Transverse colon (tissue), 3 donors: Measurements from ENCODE around the gene B4GALNT4.

Source experiments
- POLR2A ChIP-seq: fragments of 450-650 bp; IDR thresholded peaks from one replicate; pipeline ENCODE4 v1.6.1; 2016; ENCODE audit warnings: antibody characterized with exemption, mild to moderate bottlenecking, moderate library complexity
- TF ChIP-seq, protein P1 (sequence below), 5 experiments: fragments of 200-600 bp in 3 of 5; fragments of 450-650 bp in 2 of 5; sonication (generic) in 3 of 5; IDR thresholded peaks; 1 replicate in 2 of 5; 2 replicates in 3 of 5; pipeline ENCODE4 v1.5.1; 2016 to 2017; ENCODE audit warnings: antibody characterized with exemption in 5 of 5, inconsistent platforms in 3 of 5, mild to moderate bottlenecking in 2 of 5, moderate library complexity in 1 of 5

DNA sequence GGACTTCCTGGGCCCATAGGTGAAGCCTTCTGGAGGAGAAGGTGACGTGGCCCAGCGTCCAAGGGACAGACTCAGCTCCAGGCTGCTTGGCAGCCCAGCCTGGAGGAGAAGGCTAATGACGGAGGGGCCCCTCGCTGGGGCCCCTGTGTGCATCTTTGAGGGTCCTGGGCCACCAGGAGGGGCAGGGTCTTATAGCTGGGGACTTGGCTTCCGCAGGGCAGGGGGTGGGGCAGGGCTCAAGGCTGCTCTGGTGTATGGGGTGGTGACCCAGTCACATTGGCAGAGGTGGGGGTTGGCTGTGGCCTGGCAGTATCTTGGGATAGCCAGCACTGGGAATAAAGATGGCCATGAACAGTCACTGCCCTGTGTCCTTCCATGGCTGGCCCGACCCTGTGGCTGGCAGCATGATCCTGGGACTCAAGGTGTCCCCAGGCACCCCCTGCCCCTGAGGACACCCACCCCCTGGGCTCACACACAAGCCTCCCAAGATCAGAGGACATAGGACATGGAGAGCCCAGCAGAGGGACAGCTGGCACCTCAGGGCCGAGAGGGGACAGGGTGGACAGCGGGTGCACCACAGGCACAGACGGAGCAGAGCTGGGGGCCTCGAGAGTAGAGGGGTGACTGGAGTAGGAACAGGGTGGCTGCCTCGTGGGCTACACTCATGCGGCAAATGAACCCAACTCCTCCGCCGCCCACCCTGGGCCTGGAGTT is 35.4 kb downstream of the B4GALNT4 start:
- TF ChIP-seq, protein P1, sequence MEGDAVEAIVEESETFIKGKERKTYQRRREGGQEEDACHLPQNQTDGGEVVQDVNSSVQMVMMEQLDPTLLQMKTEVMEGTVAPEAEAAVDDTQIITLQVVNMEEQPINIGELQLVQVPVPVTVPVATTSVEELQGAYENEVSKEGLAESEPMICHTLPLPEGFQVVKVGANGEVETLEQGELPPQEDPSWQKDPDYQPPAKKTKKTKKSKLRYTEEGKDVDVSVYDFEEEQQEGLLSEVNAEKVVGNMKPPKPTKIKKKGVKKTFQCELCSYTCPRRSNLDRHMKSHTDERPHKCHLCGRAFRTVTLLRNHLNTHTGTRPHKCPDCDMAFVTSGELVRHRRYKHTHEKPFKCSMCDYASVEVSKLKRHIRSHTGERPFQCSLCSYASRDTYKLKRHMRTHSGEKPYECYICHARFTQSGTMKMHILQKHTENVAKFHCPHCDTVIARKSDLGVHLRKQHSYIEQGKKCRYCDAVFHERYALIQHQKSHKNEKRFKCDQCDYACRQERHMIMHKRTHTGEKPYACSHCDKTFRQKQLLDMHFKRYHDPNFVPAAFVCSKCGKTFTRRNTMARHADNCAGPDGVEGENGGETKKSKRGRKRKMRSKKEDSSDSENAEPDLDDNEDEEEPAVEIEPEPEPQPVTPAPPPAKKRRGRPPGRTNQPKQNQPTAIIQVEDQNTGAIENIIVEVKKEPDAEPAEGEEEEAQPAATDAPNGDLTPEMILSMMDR (IDR thresholded peaks at IDR 0.05): no peak
- no peak for TF ChIP-seq POLR2A
